Endothelial cell of umbilical vein (primary cell): ENCODE measurements around the gene LAMC2.

Source experiments
- EZH2 ChIP-seq: IDR thresholded peaks from 2 replicates; pipeline ENCODE4 v1.6.1; 2012; ENCODE audit warnings: borderline replicate concordance, low read depth, mild to moderate bottlenecking, moderate library complexity, low read length, inconsistent platforms; ENCODE audit not compliant: severe bottlenecking
- FOS ChIP-seq: IDR thresholded peaks from 2 replicates; pipeline ENCODE4 v1.6.1; 2011; ENCODE audit warnings: mild to moderate bottlenecking, low read length, moderate library complexity, borderline replicate concordance; ENCODE audit not compliant: insufficient read depth
- TF ChIP-seq, protein P1 (sequence below), 2 donors: IDR thresholded peaks; 1 replicate in 1 of 2; 2 replicates in 1 of 2; pipeline ENCODE4 v1.5.1; 2011; ENCODE audit warnings: low read length in 2 of 2, mild to moderate bottlenecking in 2 of 2, moderate library complexity in 2 of 2, control low read depth in 1 of 2, inconsistent platforms in 1 of 2, low read depth in 1 of 2; ENCODE audit not compliant: insufficient read depth in 1 of 2; ENCODE audit errors: extremely low read depth in 1 of 2

DNA sequence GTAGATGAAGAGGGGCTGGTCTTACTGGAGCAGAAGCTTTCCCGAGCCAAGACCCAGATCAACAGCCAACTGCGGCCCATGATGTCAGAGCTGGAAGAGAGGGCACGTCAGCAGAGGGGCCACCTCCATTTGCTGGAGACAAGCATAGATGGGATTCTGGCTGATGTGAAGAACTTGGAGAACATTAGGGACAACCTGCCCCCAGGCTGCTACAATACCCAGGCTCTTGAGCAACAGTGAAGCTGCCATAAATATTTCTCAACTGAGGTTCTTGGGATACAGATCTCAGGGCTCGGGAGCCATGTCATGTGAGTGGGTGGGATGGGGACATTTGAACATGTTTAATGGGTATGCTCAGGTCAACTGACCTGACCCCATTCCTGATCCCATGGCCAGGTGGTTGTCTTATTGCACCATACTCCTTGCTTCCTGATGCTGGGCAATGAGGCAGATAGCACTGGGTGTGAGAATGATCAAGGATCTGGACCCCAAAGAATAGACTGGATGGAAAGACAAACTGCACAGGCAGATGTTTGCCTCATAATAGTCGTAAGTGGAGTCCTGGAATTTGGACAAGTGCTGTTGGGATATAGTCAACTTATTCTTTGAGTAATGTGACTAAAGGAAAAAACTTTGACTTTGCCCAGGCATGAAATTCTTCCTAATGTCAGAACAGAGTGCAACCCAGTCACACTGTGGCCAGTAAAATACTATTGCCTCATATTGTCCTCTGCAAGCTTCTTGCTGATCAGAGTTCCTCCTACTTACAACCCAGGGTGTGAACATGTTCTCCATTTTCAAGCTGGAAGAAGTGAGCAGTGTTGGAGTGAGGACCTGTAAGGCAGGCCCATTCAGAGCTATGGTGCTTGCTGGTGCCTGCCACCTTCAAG lies 57.3 kb downstream of the LAMC2 start:
- TF ChIP-seq, protein P1, sequence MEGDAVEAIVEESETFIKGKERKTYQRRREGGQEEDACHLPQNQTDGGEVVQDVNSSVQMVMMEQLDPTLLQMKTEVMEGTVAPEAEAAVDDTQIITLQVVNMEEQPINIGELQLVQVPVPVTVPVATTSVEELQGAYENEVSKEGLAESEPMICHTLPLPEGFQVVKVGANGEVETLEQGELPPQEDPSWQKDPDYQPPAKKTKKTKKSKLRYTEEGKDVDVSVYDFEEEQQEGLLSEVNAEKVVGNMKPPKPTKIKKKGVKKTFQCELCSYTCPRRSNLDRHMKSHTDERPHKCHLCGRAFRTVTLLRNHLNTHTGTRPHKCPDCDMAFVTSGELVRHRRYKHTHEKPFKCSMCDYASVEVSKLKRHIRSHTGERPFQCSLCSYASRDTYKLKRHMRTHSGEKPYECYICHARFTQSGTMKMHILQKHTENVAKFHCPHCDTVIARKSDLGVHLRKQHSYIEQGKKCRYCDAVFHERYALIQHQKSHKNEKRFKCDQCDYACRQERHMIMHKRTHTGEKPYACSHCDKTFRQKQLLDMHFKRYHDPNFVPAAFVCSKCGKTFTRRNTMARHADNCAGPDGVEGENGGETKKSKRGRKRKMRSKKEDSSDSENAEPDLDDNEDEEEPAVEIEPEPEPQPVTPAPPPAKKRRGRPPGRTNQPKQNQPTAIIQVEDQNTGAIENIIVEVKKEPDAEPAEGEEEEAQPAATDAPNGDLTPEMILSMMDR (IDR thresholded peaks at IDR 0.05; ENCODE audit: extremely low read depth in 1 of 2, insufficient read depth in 1 of 2, low read depth in 1 of 2, low read length in 2 of 2): no peak
- TF ChIP-seq FOS (no peak), EZH2 (no peak)
